Smooth muscle cell (in vitro differentiated cells): ENCODE data around the gene PPM1A. TPM values are rescaled to one million over a fixed set of nuclear protein-coding genes. Genes with fewer than 3 reads are reported as not detected.

ENCODE experiments used
- DNase-seq: peaks from one replicate; lab custom pipeline; 2025; ENCODE audit not compliant: unreplicated experiment; lab: John Stamatoyannopoulos, UW
- H2AFZ ChIP-seq: fragments of 200-600 bp; sonication (generic); 2 replicates; pipeline ENCODE4 v1.6.0; 2016; ENCODE audit warnings: antibody characterized with exemption, low read depth, mild to moderate bottlenecking
- H3F3A ChIP-seq: fragments of 200-600 bp; sonication (generic); 2 replicates; pipeline ENCODE4 v1.6.0; 2017; ENCODE audit warnings: antibody characterized with exemption, low read depth
- H3K27ac ChIP-seq: fragments of 200-600 bp; sonication (generic); 2 replicates; pipeline ENCODE4 v1.5.1; 2016; ENCODE audit warnings: low read depth, mild to moderate bottlenecking
- H3K27me3 ChIP-seq: fragments of 200-600 bp; sonication (generic); 2 replicates; pipeline ENCODE4 v1.6.1; 2016; ENCODE audit warnings: low read depth, mild to moderate bottlenecking
- H3K36me3 ChIP-seq: fragments of 200-600 bp; sonication (generic); 2 replicates; pipeline ENCODE4 v1.5.1; 2016; ENCODE audit warnings: low read depth
- H3K4me1 ChIP-seq: fragments of 200-600 bp; sonication (generic); 2 replicates; pipeline ENCODE4 v1.5.1; 2016; ENCODE audit warnings: low read depth
- H3K4me2 ChIP-seq: fragments of 200-600 bp; sonication (generic); 2 replicates; pipeline ENCODE4 v1.6.0; 2016; ENCODE audit warnings: mild to moderate bottlenecking
- H3K4me3 ChIP-seq: fragments of 200-600 bp; sonication (generic); 2 replicates; pipeline ENCODE4 v1.5.1; 2016; ENCODE audit warnings: mild to moderate bottlenecking
- H3K79me2 ChIP-seq: fragments of 200-600 bp; sonication (generic); 2 replicates; pipeline ENCODE4 v1.6.0; 2016; ENCODE audit warnings: low read depth, mild to moderate bottlenecking
- H3K9ac ChIP-seq: fragments of 200-600 bp; sonication (generic); 2 replicates; pipeline ENCODE4 v1.6.0; 2016; ENCODE audit warnings: low read depth
- H3K9me3 ChIP-seq: fragments of 200-600 bp; sonication (generic); replicated peaks from 2 replicates; pipeline ENCODE4 v1.5.1; 2016; ENCODE audit warnings: low read depth
- H4K20me1 ChIP-seq: fragments of 200-600 bp; sonication (generic); 2 replicates; pipeline ENCODE4 v1.6.0; 2016; ENCODE audit warnings: low read depth
- WGBS: methylation state at CpG from one replicate; pipeline ENCODE4 v1.1.7; 2016; ENCODE audit warnings: low lambda C conversion rate; 5-methylcytosine and 5-hydroxymethylcytosine counted together
- polyA plus RNA-seq: library from polyadenylated mRNA; unstranded; fragments of >200 nt; fragmentation: Nextera tagmentation; extraction: Ambion mirVana; gene quantifications from 2 replicates; pipeline ENCODE4 v1.2.1, GENCODE V29; 2016
- total RNA-seq: library from RNA; depleted of rRNA; stranded (reverse); fragments of >200 nt; gene quantifications from 2 replicates; pipeline ENCODE4 v1.2.3, GENCODE V29; 2014
- TF ChIP-seq, protein P1 (sequence below): fragments of 200-600 bp; sonication (generic); IDR thresholded peaks from 2 replicates; pipeline ENCODE4 v1.5.1; 2017; ENCODE audit warnings: borderline replicate concordance, mild to moderate bottlenecking, antibody characterized with exemption; ENCODE audit not compliant: insufficient read depth, poor library complexity, severe bottlenecking

The PPM1A gene
- total and polyA plus RNA-seq, 2 experiments from 2014 or later: 17.5 to 30.0 TPM

DNA sequence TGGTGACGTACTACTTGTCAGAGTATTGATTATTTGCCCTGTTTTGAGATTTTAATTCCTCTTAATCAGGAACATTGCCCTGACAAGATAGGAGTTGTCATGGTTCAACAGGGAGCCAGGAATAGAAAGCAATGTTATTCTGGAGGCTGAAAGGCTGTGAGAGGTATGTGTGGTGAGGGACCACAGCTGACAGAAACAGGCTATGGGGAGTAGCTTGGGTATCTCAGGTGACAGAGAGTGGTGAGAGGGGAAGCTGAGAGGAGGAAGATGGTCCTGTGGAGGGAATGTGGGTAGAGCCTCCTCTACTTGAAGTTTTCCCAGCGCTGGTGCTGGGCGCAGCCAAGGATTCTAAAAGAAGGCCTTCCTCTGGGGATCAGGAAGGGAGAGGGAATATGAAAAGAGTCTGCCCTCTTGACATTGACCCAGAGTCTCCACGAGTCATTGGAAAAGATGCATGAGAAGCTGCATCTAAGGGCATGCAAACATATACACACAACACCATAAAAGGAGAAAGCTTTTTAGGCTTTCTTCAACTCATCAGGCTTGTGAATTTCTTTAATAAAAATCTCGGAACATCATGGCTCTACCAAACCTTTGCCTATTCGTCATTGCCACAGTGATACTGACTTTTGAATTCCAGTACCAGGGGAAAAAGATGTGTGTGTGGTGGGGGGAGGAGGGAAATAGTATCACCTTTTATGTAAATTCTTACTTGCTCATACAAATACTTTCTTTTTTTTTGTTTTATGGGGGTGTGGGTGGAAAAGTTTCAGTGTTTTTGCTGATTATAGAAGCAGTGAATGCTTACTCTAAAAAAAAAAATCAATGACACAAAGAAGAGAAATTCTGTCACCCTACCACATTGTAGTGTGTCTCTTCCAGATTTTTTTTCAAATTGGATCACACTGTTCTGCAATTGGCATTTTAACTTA lies 43.9 kb upstream of the PPM1A start:
- Histone ChIP-seq H3K4me3 (no peak overlapping the region), H3K4me1 (no peaks in the 10 kb centered on the region), H3K27ac (no peak overlapping the region), H3K9me3 (no peaks in the 10 kb centered on the region), H3K27me3 (no peaks in the 10 kb centered on the region), H2AFZ (no peak overlapping the region), H3K9ac (no peak overlapping the region), H3K36me3 (no peaks in the 10 kb centered on the region), H3F3A (no peaks in the 10 kb centered on the region), H3K79me2 (no peaks in the 10 kb centered on the region), H4K20me1 (no peaks in the 10 kb centered on the region), H3K4me2 (no peak overlapping the region)
- TF ChIP-seq, protein P1, sequence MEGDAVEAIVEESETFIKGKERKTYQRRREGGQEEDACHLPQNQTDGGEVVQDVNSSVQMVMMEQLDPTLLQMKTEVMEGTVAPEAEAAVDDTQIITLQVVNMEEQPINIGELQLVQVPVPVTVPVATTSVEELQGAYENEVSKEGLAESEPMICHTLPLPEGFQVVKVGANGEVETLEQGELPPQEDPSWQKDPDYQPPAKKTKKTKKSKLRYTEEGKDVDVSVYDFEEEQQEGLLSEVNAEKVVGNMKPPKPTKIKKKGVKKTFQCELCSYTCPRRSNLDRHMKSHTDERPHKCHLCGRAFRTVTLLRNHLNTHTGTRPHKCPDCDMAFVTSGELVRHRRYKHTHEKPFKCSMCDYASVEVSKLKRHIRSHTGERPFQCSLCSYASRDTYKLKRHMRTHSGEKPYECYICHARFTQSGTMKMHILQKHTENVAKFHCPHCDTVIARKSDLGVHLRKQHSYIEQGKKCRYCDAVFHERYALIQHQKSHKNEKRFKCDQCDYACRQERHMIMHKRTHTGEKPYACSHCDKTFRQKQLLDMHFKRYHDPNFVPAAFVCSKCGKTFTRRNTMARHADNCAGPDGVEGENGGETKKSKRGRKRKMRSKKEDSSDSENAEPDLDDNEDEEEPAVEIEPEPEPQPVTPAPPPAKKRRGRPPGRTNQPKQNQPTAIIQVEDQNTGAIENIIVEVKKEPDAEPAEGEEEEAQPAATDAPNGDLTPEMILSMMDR: no peak
- WGBS: 89% methylated on average over 5 of the region's 6 CpGs
- no peak for DNase-seq

DNA sequence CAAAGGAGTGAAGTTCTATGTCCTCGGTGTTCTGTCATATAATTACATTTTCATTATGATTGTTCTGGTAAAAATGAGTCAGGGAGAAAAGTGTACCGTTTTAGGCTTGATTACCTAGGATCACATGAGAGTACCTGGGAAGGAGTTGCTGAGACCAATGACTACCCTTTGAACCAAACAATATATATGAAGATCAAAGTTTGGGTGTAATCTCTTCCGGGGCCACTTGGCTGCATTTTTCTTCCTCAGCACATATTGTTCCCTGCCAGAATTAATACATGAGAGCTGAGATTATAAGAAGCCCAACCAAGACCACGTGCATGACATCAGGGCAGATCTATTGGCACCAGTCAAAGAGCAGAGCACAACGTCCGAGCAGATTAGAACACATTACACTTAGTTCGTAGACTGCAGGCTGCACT lies 42.8 kb upstream of the PPM1A start:
- Histone ChIP-seq H3K4me2 (no peak overlapping the region), H3K4me1 (no peaks in the 10 kb centered on the region)
- WGBS: 87% methylated on average over 7 of the region's 7 CpGs

DNA sequence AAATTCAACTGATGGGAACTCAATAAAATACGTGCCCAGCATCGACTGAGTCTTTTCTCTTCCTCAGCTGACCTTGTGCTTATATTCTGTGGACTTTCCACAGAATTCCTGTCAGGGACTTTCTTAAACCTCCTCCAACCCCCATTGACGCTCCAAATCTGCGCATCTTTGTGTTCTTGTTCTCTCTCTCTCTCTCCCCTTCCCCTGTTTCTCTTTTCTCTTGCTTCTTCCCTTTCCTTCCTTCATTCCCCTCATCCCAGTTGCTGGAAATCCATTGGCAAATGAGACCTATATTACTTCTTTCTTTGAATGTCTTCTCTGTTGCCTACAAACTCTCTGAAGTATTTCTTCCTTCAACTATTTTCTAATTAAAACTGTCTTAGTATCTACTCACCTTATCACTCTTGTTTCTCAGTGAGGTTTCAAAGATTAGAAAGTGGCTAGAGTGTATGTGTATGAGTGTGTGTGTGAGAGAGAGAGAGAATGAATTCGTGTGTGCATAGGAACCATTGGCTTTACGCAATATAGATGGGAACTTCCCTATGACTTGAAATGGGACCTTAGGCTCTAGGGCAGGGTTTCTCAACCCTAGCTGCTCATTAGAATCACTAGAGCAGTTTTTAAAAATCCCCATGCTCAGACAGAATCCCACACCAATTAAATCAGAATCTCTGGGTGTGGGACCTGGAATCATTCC lies 42.0 kb upstream of the PPM1A start:
- 88% methylated on average over 6 of the region's 6 CpGs for WGBS

More for the DNA sequence above, 42.8 kb upstream of the PPM1A start:
- no peak overlapping the region for H3K9ac ChIP-seq
- TF ChIP-seq, protein P1: no peak
- H3K79me2 ChIP-seq: no peaks in the 10 kb centered on the region
- no peak overlapping the region for H2AFZ ChIP-seq
- no peaks in the 10 kb centered on the region for H3K36me3 ChIP-seq
- no peaks in the 10 kb centered on the region for H3K9me3 ChIP-seq
- H3K4me3 ChIP-seq: no peak overlapping the region
- no peak overlapping the region for H3K27ac ChIP-seq
- no peaks in the 10 kb centered on the region for H4K20me1 ChIP-seq
- no peaks in the 10 kb centered on the region for H3K27me3 ChIP-seq
- DNase-seq: no peak
- H3F3A ChIP-seq: no peaks in the 10 kb centered on the region

More for the DNA sequence above, 42.0 kb upstream of the PPM1A start:
- TF ChIP-seq, protein P1: no peak
- no peak overlapping the region for H3K4me3 ChIP-seq
- H3K27ac ChIP-seq: no peak overlapping the region
- H3K4me2 ChIP-seq: no peak overlapping the region
- no peaks in the 10 kb centered on the region for H4K20me1 ChIP-seq
- H3K4me1 ChIP-seq: no peaks in the 10 kb centered on the region
- H2AFZ ChIP-seq: no peak overlapping the region
- no peaks in the 10 kb centered on the region for H3K79me2 ChIP-seq
- no peaks in the 10 kb centered on the region for H3K27me3 ChIP-seq
- H3K9me3 ChIP-seq: no peaks in the 10 kb centered on the region
- H3K36me3 ChIP-seq: no peaks in the 10 kb centered on the region
- DNase-seq: no peak
- H3F3A ChIP-seq: no peaks in the 10 kb centered on the region
- no peak overlapping the region for H3K9ac ChIP-seq
